ENCODE data around the gene MCTP2.

Gene MCTP2

DNA sequence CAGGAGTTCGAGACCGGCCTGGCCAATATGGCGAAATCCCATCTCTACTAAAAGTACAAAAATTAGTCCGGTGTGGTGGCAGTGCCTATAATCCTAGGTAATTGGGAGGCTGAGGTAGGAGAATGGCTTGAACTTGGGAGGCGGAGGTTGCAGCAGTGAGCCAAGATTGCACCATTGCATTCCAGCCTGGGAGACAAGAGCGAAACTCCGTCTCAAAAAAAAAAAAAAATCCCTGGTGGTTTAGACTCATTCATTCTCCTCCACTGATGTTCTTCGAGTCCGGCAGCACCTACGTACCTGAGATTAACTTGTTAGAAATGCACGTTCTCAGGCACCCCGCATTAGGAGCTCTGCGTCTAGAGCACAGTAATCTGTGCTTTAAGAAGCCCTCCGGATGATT, 3.7 kb downstream of the MCTP2 start:
- TF ChIP-seq, protein P1, sequence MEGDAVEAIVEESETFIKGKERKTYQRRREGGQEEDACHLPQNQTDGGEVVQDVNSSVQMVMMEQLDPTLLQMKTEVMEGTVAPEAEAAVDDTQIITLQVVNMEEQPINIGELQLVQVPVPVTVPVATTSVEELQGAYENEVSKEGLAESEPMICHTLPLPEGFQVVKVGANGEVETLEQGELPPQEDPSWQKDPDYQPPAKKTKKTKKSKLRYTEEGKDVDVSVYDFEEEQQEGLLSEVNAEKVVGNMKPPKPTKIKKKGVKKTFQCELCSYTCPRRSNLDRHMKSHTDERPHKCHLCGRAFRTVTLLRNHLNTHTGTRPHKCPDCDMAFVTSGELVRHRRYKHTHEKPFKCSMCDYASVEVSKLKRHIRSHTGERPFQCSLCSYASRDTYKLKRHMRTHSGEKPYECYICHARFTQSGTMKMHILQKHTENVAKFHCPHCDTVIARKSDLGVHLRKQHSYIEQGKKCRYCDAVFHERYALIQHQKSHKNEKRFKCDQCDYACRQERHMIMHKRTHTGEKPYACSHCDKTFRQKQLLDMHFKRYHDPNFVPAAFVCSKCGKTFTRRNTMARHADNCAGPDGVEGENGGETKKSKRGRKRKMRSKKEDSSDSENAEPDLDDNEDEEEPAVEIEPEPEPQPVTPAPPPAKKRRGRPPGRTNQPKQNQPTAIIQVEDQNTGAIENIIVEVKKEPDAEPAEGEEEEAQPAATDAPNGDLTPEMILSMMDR (IDR thresholded peaks at IDR 0.05; ENCODE audit: insufficient read depth, low read depth, low read length, missing control alignments) = no peak
- no peak overlapping the region for H3K4me3 ChIP-seq (ENCODE audit: low read length)
- DNase-seq (ENCODE audit: low read depth) = no peak

DNA sequence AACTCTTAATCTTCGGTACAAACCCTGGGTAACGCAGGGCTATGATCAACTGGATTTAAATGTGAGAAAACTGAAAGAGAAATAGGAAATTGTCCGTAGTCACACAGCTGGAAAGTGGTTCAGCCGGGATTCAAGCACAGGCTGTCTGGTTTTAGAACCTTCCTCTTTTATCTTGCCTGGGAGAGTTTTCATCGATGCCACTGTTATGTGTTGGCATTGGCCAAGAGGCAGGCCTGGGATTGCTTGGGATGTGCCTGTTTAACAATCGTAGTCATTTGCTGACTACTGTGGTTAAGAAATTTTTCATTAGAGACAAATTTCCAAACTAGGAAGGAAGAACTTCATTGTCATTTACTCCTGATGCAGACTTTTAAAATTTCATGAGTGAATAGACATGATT, 4.3 kb downstream of the MCTP2 start:
- DNase-seq (ENCODE audit: low read depth) = peak; percentile 65
- TF ChIP-seq, protein P1 (IDR thresholded peaks at IDR 0.05; ENCODE audit: insufficient read depth, low read depth, low read length, missing control alignments) = no peak
- no peak overlapping the region for H3K4me3 ChIP-seq (ENCODE audit: low read length)

DNA sequence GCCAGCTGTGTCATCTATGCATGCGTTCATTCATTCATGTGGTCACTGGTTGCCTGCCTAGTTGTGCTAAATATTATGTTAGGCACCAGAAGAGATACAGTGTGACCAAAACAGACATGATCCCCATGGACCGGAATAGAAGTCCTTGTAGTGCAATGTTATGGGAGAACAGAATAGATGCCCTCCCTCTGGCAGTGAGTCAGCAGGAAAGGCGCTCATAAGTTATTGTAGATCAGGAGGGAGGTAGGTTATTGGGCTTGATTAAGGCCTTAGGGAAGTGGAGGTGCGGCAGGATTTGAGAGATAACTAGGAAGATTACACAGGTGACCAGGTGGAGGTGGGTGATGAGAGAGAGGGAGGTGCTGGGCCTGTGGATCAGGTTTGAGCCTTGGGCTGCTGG, 5.2 kb downstream of the MCTP2 start:
- TF ChIP-seq, protein P1 (IDR thresholded peaks at IDR 0.05; ENCODE audit: insufficient read depth, low read depth, low read length, missing control alignments) = no peak
- H3K4me3 ChIP-seq (ENCODE audit: low read length) = no peak overlapping the region
- DNase-seq (ENCODE audit: low read depth) = peak; percentile 68

DNA sequence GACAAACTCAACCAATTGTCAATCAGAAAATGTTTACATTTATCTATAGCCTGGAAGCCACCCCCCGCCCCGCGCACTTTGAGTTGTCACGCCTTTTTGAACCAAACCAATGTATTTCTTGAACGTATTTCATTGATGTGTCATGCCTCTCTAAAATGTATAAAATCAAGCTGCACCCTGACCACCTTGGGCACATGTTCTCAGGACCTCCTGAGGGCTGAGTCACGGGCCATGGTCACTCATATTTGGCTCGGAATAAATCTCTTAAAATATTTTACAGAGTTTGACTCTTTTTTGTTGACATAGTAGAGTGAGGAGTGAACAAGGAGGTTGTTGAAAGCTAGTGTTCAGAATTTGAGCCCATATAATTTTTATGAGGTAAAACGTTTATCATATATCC, 6.5 kb downstream of the MCTP2 start:
- no peak overlapping the region for H3K4me3 ChIP-seq (ENCODE audit: low read length)
- TF ChIP-seq, protein P1 (IDR thresholded peaks at IDR 0.05; ENCODE audit: insufficient read depth, low read depth, low read length, missing control alignments) = no peak
- peak; percentile 37 for DNase-seq (ENCODE audit: low read depth)

DNA sequence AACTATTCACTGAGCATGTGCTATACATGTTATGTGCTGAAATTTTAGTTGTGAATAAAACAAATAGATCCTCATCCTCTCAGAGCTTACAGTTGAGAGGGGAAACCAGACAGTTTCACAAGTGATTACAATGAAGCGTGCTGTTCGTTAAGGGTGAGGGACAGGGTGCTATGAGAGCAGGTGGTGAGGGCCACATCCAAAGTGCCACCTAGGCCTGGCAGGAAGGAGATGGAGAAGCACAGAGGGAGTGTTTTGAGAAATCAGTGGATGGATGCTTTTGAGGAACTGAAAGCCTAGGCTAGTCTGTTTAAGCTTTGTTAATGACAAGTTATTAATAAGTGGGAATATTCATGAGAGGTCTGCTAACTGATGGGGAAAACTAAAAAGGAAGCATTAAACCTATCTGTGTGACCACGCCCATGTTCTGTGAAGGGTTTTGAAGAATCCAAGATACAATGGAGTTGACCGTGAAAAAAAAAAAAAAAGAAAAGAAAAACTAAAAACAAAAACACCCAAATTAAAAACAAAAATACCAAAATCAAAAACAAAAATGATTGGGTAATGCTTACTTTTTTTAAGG, 7.3 kb downstream of the MCTP2 start:
- no peak for DNase-seq (ENCODE audit: low read depth)
- no peak overlapping the region for H3K4me3 ChIP-seq (ENCODE audit: low read length)
- TF ChIP-seq, protein P1 (IDR thresholded peaks at IDR 0.05; ENCODE audit: insufficient read depth, low read depth, low read length, missing control alignments) = no peak

DNA sequence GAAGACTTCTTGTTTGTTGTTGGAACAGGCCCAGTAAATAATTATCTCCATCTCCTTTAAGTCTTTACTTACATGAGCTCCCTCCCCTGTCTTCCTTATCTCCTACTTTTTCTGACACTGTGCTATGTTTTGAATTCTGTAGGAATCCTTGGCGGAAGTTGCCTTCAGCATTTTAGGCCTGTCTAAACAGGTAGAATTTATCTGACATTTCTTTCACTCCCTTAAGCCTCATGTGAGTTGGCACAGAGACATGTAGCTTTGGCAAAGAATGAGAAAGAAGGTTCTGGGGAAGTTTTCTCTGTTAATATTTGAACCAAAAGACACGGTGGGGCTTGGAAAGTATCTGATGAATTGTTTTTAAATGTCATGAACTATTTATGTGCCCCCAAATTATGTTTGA, 8.1 kb downstream of the MCTP2 start:
- no peak overlapping the region for H3K4me3 ChIP-seq (ENCODE audit: low read length)
- DNase-seq (ENCODE audit: low read depth) = peak; percentile 90
- TF ChIP-seq, protein P1 (IDR thresholded peaks at IDR 0.05; ENCODE audit: insufficient read depth, low read depth, low read length, missing control alignments) = no peak

DNA sequence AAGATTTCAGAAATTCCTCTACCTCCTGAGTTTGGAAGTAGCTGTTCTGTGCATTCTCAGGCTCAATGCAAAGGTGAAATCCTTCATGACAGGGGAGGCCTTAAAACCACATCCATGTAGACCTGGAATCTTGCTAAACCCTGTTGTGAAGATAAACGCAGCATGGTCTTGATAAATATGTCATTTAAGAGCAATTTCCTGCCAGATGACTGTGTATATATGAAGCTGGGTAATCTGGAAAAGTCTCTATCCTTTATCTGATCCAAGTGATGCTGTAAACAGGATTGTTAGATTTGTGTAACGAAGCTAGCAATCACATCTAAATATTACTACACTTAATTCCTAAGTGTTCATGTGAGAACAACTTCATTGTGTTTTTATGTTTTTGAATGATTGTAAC, 9.1 kb downstream of the MCTP2 start:
- no peak for DNase-seq (ENCODE audit: low read depth)
- H3K4me3 ChIP-seq (ENCODE audit: low read length) = no peak overlapping the region
- TF ChIP-seq, protein P1 (IDR thresholded peaks at IDR 0.05; ENCODE audit: insufficient read depth, low read depth, low read length, missing control alignments) = no peak

All from epithelial cell of esophagus (primary cell).